Measurements from ENCODE around the gene DIP2C.

Gene DIP2C

GRCh38 chr10:494149-494542 is 195.3 kb downstream of the DIP2C start:
- DNase-seq (ENCODE audit: low read depth): no peak

DNA sequence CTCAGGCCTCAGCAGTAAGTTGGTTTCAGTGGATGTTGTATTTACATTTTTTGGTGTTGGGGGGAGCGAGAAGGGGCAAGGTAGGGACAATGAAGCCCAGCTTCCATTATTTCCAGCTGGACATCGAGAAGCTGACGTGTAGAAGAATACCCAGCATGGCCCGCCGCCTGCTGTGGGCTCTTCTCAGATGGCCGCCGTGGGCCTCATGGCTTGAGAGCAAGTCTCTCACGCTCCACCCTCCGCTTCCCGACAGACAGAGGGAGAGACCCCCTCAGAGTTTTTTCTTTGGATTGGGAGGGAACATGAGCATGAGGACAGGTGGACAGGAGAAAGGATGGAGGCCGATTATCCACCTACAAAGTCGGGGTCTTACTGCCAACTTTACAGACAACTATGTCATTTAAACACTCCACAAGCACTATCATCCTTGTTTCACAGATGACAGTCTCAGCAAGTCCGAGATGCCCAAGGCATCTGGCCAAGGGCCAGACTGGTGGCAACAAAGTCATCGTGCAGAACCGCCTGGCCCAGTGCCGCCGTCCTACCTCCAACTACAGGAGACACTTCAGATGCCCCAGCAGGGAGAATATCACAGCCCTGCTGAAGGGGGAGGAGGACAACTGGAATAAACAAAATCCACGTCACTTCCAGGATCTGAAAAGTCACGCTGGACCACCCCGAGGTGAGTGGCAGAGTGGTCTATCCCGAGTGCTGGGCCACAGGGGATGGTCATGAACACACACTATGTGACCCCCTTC is 195.9 kb downstream of the DIP2C start:
- DNase-seq (ENCODE audit: low read depth): no peak

DNA sequence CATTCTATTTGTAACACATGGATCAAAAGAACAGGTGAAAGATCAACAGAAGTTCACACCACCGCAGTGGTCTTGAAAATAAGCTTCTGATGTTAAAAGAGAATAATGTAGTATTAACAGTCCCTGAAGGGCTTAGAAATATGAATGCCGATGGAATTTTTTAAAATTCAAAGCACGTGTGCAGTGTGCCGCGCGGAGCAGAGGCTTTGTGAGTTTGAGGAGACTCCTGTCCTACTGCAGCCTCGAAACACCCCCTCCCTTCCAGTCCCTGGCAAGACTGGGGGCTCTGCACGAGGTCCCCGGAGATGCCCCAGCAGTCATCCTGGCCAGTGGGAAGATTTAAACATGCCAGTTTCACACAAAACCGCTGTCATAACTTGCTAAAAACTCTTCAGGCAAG is 196.6 kb downstream of the DIP2C start:
- no peak for DNase-seq (ENCODE audit: low read depth)

DNA sequence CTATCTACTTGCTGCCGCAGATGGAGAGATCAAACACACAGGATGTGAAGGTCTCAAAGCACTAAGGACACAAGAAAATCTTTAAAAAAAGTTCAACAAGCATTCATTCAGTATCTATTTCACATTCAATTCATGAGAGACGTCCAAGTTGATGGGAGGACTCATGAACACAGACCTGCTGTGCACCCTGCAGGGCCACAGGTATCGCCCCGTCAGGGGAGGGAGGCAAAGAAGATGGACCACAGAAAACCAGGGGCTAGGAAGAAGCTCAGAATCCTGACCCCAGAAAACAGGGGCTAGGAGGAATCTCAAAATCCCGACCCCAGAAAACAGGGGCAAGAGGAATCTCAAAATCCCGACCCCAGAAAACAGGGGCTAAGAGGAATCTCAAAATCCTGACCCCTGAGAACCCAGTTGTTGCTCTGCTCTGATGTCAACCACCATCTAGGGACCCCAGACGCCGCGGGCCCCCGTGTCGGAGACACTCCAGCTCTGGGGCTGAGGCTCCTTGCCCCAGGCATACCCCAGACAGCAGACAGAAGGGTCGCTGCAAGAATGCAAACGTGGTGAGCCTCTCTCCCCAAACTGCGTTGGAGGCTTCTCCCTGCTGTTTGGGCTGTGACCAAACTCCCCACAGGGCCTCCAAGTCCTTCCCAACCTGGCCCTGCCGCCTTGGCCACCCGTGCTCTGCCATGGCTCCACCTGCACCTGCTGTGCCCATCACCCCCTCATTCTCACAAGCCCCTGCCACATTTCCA is 197.6 kb downstream of the DIP2C start:
- no peak for DNase-seq (ENCODE audit: low read depth)

DNA sequence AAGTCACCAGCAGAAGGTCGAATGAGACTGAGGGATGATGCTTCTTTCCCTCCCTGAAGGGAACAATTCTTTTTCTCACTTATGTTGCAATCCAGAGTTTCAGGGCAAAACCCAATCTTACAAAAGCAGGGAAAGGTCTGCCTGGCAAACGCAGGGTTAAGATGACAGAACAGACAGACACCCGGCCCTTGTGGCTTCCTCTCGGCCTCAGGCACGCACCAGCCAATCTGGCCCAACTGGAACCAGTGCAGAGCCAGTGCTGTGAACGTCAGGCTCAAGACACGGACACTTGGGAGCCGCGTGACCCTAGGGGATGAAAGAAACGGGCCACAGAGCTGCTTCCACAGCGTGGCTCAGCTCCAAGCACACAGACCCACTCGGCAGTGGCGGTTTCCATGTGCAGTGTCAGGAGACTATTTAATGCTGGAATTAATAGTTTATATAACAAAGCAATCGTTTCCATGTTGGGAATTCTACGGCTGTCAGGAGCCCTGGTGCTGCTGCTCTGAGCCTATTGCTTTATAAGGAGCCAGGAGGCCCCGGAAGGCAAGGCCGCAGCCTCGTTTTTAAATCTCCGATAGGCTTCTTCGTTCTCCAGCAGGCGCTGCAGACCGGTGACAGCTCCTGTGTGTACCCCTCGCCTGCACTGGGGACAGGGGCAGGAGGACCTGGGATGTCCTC is 198.4 kb downstream of the DIP2C start:
- DNase-seq (ENCODE audit: low read depth): no peak

DNA sequence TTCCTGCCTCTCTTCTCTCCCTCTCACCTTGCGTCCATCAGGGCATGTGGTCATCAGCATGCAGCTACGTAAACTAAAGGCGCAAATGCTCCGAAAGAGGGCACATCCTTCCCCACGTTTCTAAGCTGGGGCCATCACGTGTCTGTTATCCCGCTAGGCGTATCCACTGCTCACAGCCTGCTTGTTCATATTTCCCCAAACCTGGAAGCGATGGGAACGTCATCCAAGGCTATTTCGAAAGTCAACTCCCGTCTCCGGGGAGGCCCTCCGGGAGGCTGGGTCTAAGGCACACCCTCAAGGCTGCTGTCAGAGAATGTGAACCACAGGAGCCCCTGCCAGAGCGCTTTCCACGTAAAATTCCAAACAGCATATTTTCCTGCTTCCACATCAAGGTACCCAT is 199.2 kb downstream of the DIP2C start:
- DNase-seq (ENCODE audit: low read depth): no peak

DNA sequence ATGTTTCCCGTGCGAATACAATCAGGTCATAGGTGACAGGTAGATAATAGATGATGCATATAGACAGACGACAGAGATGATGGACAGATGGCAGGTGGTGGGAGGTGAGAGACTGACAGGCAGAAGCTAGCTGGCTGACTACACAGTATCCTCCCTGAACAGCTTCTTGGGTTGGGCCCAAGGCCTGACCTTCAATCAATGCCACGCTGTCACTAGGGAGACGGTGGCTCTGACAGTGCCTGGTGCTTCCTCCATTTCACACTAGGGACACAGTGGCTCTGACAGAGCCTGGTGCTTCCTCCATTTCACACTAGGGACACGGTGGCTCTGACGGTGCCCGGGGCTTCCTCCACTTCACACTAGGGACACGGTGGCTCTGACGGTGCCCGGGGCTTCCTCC is 200.1 kb downstream of the DIP2C start:
- DNase-seq (ENCODE audit: low read depth): no peak

DNA sequence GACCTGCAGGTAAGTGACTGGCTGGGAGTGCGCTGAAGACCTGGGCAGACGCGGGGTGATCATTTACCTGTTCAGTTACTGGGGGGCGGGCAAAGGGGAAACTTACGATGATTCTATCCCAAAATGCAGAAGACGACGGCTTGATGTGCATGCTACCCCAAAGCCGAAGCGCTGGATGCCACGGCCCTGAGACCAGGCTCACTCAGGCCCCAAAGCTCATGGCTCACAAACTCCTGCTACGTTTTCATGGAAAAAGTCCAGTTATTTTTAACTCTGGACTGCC is 200.6 kb downstream of the DIP2C start:
- DNase-seq (ENCODE audit: low read depth): no peak

DNA sequence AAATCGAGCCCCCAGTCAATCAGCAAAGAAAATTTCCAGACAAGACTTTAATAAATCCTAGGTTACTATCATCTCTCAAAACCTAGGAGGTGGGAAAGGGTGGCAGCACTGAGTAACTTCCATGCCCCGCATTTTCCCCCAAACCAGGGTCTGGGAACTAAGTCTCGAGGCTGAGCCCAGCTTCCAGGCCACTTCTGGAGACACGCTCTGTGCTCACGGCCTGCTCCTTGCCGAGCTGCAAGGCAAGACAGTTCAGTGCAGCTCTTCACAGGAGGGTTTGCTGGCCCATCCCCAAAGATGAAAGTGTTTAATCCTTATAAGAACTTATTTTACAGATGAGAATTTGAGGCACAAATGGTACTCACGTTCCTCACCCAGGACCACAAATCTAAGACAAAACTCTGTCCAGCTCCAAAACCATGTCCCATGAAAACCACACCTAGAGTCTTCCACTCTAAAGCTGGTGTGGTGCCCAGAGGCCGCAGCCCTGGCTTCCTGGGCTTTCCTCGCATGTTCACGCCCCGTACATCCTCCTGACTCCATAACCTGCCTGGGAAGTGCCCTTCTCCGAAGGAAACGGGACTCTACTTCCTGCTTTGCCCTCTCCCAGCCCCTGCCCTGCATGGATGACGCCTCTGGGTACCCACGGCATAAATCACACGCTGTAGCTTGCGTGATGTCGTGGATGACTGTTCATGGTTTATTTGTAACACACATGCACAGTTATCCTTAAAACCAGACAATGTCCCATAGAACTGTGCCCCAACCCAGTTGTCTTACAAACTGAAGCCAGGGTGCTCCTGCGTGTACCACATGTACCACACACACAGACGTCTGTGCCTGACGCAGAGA is 201.2 kb downstream of the DIP2C start:
- DNase-seq (ENCODE audit: low read depth): no peak

DNA sequence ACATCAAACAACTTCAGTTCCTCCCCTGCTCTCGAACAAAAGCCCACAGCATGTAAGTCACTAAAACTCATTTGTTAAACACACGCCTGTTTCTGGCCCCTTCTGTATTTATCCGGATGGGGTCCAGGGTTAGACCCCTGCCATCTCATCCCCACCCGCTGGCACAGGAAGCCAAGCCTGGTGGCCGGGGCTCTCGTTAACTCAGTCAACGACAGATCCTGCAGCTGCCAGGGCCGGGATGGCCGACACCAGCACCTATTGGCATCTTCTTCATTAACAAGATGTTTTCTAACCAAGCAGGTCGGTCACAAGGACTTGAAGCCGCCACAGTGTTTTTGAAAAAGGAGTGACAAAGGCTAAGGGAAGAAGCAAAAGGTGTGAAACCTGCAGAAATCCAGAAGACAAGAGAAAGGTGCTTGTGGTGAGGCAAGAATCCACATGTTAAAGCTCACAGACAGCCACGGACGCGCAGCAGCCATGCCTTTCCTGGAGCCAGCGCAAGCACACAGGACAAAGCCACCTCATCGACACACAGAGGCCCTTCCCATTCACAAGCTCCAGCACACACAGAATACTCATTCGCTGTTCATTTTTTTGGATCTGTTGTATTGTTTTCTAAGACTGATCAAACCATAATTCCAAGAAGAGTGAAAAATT is 202.7 kb downstream of the DIP2C start:
- no peak for DNase-seq (ENCODE audit: low read depth)

DNA sequence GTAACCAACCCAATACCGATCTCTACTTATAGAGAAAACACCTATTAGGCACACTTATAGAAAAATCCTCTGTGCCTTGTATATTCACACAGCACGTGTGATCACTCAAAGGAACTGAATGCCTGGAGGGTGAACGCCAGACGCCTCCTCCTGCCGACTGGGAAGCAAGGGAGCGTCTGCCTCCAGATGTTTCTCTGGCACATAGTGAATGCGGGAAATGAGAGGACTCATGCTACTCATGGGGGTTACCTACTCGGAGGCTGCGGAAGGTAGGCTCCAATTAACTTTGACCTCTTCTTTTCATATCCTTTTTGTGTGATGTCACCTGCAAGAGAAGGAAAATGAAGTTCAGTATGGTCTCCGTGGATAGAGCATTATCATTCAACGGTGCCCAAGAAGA is 203.3 kb downstream of the DIP2C start:
- DNase-seq (ENCODE audit: low read depth): no peak

DNA sequence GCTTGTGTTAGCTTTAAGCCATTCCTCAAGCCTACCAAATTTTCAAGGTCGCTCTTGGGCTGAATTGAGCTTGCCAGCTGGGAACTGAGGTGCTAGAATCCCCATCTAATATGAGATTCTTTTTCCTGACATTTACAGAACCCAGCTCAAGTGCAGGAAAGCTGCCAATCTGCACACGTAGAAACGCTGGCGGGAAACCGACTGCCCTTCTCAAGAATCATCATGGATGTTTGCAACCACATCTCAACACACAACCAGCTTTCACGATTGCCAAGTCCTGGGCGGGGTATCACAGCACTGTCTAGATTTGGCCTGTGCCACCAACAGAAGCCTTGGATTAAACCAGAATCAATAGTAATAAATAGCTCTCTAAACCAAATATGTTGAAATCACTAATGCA is 203.7 kb downstream of the DIP2C start:
- DNase-seq (ENCODE audit: low read depth): no peak

GRCh38 chr10:484925-485661 is 204.4 kb downstream of the DIP2C start:
- DNase-seq (ENCODE audit: low read depth): no peak

DNA sequence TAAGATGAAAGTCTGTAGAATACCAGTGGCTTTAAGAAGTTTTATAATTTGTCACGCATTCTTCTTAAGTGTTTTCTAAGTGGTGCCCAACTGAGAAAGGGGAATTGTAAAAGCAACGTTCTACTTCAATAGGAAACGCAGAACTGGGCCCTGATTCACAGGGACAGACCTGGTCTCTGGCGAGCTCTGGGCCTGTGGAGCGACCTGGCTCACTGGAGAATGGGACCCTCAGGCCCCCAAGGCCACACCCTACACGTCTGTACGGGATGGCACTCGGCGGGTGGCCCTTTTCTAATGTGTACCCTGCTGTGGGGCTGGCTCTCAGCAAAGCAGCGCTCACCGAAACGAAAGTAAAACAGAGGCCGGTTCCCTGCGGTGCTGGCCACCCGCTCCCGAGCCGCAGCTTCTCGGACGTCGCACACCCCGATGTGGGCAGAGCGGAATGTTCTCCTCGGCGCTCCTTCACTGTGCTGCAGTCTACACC is 205.0 kb downstream of the DIP2C start:
- DNase-seq (ENCODE audit: low read depth): no peak

GRCh38 chr10:483261-483660 is 206.2 kb downstream of the DIP2C start:
- no peak for DNase-seq (ENCODE audit: low read depth)

- no peak for DNase-seq (ENCODE audit: low read depth)
Observed at GRCh38 chr10:482848-483247, 206.6 kb downstream of the DIP2C start.

DNA sequence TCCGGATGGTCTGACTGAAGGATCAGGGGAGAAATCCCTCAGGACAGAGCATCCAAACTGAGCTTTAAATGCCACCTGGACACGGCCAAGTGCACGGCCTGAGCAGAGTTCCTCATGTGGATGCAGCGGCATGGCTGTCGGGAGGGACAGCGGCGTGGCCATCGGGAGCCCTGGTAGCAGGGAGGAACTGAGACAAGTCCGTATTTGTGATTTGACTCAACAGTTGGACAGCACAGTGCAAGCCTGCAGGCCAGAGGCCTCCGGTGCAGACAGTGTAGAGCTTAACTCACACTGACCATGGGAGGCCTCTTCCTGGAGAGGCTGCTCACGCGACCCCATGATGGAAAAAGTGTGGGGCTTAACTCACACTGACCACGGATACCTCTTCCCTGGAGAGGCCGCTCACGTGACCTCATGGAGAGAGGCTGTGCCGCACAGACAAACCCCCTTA is 207.4 kb downstream of the DIP2C start:
- no peak for DNase-seq (ENCODE audit: low read depth)

DNA sequence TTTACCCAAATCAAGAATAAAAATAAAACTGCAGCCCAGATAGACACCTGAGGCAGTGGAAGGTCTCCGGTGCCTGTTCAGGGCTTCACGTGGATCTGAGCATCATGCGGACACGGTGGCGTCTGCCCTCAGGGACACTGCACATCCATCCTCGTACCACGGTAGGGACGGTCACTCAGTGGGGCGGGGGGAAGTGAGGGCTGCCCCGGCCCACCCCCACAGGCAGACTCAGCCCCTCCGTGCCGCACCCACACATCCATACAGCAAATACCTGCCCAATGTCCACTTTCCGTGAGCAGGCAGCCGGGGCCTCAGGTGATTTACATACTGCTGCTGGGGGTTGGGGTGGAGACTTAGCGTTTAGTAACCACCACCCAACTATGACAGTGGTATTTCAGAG is 207.8 kb downstream of the DIP2C start:
- no peak for DNase-seq (ENCODE audit: low read depth)

GRCh38 chr10:480928-481552 is 208.4 kb downstream of the DIP2C start:
- DNase-seq (ENCODE audit: low read depth): no peak

DNA sequence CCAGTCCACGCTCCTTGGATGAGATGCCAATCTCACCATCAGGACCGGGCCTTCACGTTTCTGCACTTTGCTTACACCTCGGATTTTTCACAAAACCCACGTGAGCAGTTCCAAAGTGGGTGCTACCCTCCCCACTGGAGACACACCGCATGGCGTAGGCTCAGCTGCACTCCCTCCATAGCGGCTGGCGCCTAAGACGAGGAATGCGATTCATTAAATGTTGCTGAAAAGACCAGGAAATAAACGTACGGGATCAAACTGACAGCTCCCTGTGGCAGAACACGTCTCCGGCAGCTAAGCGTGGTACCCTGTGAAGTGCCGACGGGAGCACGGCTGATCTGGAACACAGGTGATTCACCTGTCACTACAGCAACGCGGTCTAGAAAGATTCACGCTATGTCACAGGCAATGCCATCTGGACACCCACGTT is 209.0 kb downstream of the DIP2C start:
- no peak for DNase-seq (ENCODE audit: low read depth)
